ENCODE measurements around the gene OLFML2B.

The OLFML2B gene

DNA sequence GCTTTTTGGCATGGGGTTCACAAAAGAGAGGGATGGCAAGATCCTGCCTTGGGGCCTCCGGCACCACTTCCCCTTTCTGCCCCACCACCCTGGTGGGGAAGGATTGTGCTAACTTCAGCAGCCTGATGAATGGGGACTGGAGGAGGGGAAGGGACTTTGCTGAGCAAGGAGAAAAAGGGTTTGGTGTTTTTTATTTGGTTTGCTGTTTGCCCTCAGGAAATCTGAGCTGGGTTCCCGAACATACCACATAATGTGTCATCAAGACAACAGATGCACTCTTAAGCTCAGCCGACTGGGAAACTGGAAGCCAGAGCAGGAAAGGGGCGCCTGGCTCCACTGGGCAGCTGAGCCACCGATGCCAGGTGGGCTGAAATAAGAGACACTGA lies 19.8 kb downstream of the OLFML2B start:
- DNase-seq, result no peak

DNA sequence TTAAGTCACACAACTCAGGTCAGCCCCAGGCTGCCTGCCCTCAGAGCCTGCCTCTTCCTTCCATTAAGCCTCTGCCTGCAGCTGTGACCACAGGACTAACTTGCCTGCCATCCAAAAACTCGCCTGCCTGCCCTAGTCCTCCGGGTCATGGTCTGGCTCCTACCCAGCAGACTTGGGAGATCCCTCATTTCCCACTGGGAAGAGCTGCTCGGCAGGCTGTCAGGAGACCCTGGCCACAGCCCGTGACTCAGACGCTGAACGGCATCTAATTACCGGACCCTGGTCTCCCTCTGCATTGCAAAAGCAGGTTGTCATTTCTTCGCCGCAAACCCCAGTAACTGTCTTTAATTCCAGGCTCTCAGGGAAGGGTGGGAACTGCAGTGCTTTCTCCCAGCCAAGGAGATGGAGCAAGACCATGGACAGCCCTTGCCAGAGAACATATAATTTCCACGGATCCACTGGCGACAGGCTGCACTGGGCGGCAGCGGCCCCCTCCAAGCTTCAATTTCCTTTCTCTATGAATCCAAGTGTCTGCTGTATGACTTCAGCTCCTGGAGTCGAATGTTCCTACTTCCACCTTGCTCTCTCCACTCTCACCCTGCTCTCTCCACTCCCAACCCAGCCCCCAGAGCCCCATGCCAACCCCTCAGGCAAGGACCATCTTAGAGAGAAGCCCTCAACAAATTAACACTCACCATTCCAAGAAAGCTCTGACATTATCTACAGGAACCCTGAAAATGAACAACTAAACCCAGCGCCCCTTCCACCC lies 20.4 kb downstream of the OLFML2B start:
- no peak for DNase-seq

DNA sequence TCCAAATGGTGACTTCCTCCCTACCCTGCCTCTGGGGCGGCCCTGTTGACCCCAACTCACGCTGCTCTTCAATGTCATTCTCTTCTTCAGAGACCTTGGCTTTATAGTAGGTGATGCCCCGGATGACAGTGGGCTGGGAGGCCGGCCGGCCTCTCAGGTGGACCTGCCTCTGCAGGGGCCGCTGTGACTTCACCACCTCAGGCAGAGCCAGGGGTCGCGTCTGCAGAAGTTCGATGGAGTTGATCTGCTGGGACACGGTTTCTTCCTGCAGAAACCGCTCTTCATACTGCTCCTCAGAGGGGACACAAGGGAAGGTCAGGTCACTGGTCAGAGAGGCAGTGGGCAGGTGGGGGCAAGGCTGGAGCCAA lies 23.6 kb downstream of the OLFML2B start:
- no peak for DNase-seq

DNA sequence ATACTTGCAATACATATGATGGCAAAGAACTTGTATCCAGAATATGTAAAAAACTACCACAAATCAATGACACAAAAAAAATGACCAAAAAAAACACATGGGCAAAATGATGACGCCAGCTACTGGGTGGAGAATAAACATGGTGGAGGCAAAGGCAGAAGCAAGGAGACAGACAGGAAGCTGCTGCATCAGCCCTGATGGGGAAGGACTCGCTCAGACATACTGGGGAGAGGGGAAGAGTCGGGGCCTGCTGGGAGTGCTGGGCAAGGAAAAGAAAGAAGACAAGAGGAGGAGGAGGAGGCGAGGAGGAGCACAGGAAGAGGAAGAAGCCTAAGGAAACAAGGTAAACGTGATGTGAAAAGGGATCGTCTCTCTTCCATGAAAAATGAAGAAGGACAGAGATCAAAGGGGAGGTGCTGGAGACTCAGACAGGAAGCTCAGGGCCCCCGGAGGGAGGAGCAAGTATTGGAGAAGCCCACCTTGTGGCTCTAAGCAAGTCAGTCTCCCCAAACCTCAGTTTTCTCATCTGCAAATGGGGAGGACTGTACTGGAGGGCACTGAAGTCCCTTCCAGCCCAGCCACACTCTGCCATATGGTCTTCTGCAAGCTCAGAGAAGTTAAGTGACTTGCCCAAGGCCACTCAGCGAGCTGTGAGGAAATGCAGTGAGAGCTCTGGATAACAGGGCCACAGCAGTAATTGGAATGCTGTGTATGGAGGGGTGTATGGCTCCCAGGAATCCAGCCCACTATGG lies 24.2 kb downstream of the OLFML2B start:
- no peak for DNase-seq

DNA sequence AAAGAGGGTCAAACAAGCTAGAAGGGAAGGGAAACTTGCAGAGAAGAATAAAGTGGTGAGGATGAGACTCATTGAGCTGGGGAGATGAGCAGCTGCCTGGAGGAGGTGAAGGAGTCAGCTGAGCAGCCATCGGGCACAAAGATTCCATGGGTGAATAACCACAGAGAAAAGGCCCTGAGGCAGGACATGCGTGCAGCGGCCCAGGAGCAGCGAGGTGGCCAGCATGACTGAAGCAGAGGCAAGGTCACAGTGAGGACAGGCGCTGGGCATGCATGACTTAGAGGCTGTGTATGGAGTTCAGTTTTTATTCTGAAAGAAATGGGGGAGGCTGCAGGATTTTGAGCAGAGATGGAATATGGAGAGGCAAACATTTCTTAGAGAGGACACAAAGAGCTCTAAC lies 24.9 kb downstream of the OLFML2B start:
- DNase-seq, result no peak

DNA sequence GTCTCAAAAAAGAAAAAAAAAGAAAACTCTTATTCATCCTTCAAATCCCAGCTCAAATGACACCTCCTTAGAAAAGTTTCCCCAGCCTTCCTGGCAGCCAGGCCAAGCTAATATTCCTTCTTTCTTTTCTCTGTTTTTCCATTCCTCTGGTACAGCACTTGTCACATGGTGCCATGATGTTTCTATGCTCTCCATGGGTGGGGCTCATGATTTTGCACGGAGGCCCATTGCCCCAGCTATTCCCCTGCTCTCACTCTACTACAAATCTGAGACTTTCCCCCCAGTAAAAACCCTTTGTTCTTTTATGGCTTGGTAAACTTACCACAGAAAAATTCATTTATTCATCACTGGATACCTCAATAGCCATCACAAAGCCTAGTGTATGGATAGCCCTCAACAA lies 26.5 kb downstream of the OLFML2B start:
- DNase-seq, result no peak

DNA sequence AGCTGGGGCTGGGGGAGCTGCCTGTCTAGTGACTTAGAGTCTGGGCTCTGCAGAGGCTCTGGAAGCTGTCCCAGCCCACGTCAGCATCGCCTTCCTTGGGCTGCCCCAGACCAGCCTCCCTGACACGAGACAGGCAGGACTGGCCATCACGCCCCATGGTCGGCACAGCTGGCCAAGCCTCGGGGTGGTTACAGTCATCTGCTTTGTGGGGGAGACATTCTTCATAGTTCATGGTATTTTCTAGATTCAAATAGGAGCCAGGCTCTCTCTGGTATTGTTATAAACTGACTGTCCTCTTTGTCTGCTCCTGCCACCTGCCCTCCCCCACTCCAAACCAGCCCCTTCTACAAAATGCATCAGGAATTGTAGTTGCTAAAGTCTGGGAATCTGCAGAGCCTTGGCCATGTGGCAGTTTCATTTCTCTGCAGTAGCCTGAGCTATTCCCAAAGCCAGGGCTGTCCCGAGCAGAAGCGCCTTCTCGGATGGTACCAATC lies 29.4 kb downstream of the OLFML2B start:
- no peak for DNase-seq

DNA sequence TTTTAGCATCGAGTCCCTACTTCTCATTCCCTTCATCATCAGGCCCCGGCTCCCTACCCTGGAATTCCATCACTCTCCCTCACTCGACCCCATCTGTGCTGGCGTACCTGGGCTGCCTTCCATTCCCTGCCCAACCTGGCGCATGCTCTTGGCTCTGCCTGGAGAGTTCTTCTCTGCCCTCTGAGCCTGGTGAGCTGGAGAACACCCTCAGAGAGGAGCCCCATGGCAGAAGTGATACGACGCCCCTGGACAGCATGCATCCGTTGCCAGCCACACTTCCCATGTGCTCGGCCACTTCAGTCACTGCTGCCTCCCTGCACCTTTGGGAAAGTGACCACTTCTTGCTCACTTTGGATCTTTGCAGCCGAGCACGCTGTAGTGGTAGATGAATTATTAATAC lies 30.1 kb downstream of the OLFML2B start:
- DNase-seq, result no peak

DNA sequence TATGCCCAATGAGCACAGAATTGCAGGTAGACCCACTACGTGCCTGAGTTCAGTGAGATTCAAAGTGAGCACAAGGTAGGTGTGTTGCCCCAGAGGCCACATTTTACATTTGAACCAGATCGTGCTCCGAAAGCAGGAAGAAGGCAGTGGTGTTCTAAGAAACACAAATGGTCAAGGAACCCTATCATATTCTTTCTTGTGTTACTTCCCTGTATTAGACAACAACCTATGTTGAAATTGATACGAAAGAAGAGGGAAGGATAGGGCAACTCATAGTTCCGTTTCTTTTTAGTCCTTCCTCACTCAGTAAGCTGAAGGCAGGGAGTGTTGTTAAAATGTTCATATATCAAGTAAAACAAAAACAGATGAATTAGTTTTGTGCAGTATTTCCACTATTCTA lies 33.9 kb downstream of the OLFML2B start:
- no peak for DNase-seq

DNA sequence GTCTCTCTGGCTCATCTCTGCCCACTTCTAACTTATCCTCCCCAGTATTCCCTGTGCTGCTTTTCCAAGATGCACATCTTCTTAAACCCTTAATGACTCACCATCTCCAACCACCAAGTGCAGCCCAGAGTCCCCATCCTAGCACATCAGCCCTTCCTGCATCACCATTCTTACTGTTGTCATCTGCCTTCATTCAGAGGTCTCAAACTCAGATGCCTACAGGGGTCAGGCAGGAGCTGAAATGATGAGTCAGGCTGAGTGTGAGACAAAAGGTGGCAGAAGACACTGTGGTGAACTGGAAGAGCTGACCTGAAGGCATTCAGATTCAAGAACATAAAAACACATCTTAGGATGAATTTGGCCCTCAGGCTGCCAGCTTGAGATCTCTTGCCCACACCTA lies 34.6 kb downstream of the OLFML2B start:
- DNase-seq, result no peak

DNA sequence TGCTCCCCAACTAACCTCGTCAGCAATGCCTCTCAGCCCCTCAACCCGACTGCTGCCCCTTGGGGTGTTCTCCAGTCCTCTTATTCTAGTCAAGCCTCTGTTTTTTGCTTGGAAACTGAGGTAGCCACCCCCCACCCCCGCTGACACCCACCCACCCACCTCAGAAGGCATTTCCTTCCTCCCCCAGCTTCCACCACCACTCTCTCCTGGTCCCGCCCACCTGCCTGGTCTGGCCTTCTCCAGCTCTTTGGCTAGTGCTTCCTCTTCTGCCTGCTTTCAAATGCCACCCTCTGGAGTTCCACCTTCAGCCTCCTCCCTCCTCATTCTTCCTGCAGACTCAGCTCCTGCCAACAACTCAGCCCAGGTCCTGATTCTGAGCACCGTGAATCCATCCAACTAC lies 35.3 kb downstream of the OLFML2B start:
- DNase-seq, result no peak

DNA sequence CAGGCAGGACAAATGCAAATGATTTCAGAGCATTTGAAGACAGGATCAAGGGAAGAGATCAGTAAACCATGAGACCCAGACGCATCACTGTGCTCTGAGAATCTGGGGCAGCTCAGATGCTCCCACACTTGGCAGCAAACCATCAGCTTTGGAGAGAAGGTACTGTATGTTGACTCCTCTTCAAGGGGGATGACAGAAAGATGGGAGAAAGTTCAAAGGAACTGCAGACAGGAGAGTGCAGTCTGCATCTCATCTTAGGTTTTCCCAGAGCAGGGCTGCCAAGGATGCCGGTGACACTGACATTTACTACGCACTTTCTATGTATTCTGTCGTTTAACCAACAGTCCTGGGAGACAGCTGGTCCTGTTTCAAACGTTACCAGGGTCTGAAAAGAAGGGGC lies 35.8 kb downstream of the OLFML2B start:
- DNase-seq, result no peak

DNA sequence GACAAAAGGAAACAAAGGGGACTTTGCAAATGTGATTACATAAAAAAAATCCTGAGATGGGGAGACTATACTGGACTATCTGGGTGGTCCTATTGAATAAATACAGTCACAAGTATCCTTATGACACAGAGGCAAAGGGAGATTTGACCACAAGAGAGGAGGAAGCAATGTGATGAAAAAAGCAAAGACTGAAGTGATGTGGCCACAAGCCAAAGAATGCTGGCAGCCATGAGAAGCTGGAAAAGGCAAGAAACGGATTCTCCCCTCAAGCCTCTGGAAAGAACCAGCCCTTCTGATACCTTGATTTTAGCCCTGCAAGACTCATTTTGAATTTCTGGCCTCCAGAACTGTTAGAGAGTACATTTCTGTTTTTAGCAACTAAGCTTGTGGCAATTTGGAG lies 36.4 kb downstream of the OLFML2B start:
- DNase-seq, result no peak

DNA sequence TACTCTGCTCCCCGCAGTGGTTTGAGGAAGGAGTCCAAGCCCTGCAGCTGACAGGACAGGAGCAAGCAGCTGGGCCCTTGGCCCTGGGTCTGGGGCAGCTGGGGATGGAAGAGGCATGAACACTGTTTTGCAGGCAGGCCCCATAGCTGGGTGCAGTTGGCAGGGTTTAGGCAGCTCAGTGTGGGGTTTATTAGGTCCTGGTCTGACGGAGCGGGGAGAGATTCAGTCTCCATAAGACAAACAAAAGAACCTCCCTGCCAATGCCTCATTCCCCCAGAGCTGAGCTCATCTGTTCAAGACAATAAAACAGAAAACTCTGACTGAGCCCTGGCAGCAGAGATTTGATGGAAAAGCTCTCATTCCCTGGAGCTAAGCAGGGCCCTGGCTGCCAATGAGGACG lies 37.3 kb downstream of the OLFML2B start:
- no peak for DNase-seq

DNA sequence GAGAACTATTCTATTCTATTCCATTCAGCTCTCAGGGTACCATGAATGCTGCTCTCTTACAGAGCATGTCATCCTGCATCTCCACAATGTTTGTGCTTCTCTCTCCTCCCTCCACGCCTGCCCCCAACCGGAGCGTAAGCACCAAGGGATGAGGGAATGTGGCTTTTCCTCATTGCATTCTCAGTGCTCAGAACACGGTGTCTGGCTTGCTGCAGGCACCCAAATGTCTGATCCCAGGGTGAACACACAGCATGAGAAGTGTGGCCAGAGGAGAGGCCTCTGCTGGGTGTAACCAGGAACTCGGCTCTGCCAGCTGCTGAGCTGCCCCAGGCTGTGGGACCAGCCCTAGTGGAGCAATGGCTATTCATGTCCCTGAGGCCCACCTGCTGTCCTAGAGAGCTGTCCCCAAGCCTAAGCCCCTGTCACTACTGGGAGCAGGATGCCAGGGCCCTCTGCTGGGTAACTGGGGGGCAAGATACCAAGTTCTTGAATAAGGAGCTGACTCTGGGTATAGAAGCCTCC lies 38.3 kb downstream of the OLFML2B start:
- DNase-seq, result no peak

DNA sequence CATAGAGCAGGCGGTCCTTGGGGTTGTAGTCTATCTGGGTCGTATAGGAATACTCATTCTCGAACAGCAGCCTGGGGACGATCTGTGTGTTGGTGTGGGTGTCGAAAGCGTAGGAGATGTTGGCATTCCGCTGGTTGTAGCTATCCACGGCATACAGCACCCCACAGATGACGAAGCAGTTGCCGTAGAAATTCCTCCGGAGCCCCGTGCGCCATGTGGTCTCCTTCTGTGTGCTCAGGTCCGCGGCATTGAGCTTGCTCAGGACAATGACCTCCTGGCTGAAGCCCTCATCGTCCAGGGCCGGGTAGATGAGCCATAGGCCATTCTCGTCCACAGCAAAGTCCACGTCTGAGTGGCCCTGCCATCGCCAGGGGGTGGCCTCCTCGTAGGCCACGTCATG lies 39.9 kb downstream of the OLFML2B start:
- no peak for DNase-seq

DNA sequence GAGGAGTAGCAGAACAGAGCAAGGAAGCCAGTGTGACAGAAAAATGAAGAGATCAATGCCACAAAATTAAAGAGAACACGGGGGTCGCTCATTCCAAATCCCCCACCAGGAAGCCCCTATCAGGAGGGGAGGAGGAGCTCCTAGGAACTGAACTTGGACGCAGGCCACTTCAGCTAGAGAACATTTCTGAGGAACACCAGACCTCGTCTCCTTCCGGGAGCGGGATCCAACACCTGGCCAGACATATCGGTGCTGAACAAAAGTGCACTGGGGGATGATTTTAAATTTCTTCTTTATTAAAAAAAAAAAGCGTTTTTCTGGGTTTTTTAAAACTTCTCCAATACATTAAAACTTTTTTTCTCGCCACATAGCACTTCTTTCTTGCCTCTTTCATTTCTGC lies 40.8 kb downstream of the OLFML2B start:
- no peak for DNase-seq

DNA sequence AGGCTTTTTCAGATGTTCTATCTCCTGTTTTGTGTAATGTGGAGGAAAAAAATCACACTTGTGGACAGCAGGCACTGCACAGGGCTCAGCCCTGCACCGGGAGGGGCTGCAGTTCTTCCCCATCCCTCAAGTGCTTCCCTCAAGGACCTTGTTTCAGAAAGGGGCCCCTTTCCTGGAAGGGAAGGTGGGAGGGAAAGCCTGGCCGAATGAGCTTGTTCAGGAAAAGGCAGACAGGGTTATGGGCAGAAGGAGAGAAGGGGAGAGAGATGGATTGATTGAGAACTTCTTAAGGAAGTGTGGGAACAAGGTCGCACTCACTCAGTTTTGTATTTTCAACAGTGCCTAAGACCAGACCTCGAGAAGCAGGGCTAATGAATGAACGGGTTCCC lies 41.2 kb downstream of the OLFML2B start:
- DNase-seq, result no peak

DNA sequence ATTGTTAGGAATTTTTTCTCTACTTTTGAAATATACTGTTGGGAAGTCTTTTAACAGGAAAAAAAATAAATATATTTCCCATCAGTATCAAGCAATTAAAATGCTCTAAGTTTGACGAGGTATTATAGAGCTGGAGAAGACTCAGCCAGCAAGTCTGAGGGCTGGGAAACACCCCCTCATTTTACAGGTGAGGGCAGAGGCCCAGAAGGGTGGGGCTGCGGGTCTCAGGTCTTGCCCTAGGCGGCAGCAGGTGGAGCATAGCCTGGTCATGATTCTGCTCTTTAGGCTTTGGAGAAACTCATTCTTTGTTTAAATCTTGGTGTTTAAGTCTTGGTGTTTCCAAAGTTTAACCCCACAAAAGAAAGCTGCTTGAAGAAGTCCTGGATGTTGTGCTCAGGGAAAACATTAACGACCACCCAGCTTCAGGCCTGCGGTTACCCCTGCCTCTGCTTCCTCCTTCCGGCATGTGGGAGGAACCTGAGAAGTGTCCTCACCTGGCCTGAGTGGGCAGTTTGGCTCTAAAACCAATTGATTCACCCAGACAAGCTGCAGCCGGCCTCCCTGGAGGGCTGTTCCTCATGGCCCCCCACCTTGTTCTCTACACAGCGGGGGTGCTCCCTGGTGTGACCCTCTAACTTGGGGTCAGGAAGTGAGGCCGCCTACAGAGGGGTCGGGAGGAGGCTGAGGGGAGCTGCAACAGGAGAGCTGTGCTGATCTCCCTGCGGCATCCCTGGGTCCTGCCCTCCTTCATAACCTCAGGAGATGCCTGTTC lies 41.7 kb downstream of the OLFML2B start:
- DNase-seq, result no peak

DNA sequence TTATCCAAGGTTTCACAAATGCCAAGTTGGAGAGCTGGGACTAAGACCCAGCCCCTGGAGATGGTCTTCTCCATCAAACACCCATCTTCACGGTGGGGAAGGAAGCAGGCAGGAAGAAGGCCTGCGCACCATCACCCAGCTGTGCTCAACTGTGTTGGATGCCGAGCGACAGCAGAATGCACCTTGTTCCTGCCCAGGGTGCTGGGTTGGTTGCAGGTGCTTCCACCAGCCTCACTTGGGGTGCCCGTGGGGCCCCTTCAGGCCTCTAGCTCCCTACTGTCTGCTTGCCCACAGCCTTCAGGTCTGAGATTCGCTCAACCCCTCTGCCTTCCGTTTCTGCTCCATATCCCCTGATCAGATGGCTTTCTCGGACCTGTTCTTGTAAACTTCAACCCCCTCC lies 42.5 kb downstream of the OLFML2B start:
- no peak for DNase-seq

DNA sequence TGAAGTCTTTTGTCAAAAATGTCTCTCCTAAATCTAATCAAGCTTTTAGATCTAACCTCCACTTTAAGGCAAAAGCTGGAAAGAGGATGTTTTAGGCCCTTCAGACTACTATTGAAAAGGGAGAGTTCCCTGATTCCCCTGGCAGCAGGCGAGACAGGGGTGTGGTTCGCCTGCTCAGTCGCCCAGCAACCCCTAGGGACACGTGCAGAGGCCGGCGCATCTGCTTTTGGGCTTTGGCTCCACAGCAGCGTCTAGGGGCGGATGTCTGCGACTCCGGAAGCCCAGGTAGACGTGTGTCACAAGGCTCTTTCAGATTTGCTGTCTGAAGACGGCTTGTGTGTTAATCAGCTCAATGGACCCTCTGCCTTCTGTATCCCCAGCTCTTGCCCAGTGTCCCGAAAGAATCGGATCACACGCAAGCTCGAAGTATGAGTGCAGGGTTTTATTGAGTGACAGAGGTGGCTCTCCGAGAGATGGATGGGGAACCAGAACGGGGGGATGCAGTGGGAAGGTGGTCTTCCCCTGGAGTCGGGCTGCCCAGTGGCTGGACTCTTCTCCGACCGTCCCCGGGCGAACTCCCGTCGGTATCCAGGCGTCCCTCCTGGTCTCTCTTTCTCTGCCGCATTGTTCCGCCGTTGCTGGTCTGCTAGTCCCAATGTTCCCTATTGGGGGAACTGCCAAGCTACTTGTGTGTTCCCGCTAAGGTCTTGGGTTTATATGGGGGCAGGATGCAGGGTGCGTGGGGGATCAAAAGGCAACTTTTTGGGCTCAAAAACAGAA lies 45.5 kb downstream of the OLFML2B start:
- DNase-seq, result no peak

Measured in T-helper 1 cell (primary cell).